ENCODE measurements around the gene CBX4.

The CBX4 gene

DNA sequence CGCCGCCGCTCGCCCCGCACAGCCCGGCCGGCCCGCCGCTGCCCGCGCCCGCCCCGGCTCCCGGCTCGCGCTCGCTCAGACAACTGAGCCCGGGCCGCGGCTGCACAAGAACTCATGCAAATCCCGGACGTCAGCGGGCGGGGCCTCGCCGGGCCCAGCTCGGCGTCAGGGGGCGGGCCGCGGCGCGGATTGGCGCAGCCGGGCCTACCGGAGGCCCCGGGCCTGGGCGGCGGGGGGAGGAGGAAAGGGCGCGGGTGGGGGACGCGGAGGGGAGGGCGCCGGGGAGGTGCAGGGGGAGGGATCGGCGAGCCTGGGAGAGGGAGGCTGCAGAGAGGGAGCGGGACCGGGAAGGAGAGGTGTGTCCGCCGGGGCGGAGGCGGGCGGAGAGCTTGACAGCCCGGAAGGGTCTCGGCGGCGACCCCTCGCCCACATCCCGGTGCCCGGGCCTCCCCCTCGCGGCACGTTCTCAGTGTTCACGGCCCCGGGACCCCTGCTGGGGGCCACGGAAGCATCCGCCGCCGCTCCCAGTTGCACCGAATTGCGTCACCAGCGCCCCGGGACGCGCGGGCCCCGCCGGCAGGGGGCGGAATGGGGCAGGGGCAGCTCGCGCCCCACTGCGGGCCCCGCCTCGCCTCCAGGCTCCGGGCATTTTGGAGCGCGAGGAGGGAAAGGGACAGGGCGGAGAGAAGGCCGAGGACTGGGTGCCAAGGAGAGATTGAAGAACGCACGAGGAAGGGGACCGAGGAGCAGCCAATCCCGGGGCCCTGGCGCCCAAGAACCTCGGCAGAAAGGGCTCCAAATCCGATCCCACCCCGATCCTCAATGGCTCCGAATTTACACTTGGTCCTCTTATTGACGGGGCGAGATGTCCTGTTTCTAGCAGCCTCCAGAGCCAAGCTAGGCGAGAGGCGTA lies at the start of gene CBX4:
CBX4 (minus strand) TSS at position 85 of the 913 bp plus-strand sequence. CDS start 189 bp downstream, outside the sequence.
- DNase-seq (ENCODE audit: low read depth in 2 of 2), result peak; percentile 77 to 86

DNA sequence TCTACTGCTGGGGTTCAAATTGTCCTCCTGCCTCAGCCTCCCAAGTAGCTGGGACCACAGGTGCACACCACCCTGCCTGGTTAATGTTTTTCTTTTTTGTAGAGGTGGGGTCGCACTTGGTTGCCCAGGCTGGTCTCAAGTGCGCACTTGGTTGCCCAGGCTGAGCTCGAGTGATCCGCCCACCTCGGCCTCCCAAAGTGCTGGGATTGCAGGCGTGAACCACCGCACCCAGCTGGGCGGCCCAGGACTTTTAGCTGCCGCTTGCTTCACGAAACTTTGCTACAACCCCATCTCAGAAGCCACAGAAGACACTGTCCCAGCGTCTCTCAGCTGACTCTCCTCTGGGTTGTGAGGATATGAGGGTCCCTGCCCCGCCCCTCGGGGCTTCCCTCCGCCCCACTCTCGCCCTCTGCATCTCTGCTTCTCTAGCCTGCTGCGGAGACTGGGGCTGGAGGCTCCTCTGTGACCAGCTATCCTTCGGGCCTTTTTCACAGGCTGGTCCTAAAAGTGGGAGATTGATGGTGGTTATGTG lies 48.8 kb upstream of the CBX4 start:
- no peak for DNase-seq (ENCODE audit: low read depth in 2 of 2)

DNA sequence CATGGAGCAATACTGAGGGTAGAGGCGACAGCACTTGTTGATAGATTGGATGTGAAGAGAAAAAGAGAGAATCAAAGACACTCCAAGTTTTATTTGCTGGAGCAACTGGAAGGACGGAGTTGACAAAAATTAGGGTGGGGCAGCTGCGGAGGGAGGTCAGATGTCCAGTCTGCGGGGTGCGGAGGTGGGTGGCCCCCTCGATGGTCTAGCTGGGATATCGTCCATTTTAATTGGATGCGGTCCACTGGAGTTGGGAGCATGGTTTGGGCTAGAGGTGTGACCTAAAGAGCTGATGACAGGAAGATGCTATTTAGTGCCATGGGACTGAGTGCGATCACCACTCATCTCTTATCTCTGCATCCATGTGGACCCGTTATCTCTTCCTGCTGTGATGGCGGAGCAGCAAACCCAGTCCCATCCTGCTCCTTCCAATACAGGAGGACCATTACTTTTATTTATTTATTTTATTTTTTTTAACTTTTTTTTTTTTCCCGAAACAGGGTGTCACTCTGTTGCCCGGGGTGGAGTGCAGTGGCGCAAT lies 48.3 kb upstream of the CBX4 start:
- DNase-seq (ENCODE audit: low read depth in 2 of 2), result no peak

DNA sequence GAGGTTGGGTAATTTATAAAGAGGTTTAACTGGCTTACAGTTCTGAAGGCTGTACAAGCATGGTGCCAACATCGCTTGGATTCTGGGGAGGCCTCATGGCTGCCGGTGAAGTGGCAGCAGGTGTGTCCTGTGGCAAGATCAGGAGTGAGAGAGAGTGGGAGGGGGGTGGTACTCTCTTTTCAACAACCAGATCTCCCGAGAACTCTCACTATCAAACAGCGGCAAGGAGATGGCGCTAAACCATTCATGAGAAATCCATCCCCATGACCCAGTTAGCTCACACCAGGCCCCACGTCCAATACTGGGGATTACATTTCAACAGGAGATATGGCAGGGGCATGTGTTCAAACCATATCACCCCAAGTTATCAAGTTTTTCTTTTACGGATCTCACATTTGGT lies 44.0 kb upstream of the CBX4 start:
- DNase-seq (ENCODE audit: low read depth in 2 of 2), result no peak

DNA sequence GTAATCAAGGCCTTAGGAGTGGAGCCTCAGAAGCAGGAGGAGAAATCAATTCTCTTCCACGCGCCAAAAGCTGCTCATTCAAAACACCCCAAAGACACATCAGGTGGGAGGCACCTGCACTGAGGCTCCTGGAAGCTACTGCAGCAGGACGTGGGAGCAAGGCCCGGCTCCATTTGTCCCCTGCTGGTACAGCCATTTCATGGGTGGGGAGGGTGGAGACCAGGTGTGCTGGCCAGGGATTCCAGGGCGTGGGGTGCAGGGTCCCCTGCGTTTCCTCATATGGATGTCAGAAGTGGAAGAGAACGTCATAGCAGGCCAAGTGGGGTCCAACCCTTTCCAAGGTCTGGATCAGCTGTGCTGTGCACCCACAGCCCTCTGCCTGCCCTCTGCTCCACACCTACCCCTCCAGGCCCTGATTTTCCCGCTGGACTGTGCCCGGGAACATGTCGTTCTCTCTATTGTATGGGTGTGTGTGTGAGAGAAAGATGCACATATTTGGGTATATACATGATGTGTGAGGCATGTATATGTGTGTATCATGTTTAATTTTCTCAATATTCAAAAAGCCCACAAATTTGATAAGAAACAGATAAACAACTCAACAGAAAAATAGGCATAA lies 39.2 kb upstream of the CBX4 start:
- no peak for DNase-seq (ENCODE audit: low read depth in 2 of 2)

DNA sequence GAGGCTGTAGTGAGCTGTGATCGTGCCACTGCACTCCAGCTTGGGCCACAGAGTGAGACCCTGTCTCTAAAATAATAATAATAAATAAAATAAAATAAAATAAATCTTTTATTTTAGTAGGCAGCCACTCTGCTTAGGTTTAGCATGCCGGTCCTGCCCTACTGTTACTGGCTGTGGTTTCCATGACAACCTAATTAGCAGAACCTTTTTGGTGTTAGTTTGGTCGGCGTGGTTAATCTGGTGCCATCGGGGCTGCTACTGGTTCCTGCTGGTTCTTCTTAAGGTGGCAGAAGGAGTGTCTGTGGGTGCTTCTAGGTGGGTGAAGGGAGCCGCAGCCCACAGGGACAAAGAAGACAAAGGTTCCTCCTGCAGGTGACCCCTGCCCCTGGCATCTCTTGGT lies 37.8 kb upstream of the CBX4 start:
- DNase-seq (ENCODE audit: low read depth in 2 of 2), result no peak

DNA sequence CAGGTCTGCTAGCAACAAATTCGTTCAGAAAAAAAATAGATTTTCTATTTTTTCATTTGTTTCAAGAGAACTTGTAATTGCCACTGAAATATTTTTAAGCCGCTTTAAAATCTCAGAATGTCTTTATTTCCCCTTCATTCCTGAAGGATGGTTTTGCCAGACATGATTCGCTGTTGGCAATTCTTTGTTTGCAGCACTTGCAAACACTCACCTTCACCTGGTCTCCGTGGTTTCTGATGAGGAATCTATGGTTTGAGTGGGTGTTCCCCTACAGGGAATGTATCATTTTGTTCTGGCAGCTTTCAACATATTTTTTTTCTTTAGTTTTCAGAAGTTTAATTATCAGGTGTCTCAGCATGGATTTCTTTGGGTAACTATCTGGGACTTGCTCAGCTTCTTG lies 36.3 kb upstream of the CBX4 start:
- DNase-seq (ENCODE audit: low read depth in 2 of 2), result no peak

DNA sequence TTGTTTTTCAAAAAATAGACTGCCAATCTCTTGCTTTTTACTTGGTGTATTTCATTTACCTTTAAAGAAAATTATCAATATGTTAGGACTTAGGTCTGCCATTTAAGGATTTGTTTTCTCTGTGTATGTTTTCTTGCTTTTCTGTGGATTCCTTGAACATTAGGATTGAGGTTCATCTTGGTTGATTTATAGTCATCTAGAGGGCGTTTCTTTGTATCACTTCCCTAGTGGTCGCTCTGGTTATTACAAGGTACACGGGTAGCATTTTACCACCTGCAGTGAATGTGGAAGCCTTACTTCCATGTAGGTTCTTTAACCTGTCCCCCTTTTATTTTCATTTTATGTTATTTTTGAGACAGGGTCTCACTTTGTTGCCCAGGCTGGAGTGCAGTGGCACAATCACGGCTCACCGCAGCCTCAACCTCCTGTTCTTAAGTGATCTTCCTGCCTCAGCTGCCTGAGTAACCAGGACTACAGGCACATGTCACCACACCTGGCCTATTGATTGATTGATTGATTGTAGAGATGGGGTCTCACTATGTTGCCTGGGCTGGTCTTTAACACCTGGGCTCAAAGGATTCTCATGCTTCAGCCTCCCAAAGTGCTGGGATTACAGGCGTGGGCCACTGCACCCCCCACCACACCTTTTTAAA lies 35.2 kb upstream of the CBX4 start:
- no peak for DNase-seq (ENCODE audit: low read depth in 2 of 2)

DNA sequence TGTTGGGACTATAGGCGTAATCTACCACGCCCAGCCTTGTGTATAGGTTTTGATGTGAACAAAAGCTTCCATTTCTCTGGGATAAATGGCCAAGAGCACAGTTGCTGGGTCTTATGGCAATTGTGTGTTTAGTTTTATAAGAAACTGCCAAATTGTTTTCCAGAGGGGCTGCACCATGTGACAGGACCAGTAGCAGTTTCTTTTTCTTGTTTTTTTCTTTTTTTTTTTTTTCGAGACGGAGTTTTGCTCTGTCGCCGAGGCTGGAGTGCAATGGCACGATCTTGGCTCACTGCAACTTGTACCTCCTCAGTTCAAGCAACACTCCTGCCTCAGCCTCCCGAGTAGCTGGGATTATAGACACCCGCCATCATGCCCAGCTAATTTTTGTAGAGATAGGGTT lies 34.3 kb upstream of the CBX4 start:
- no peak for DNase-seq (ENCODE audit: low read depth in 2 of 2)

DNA sequence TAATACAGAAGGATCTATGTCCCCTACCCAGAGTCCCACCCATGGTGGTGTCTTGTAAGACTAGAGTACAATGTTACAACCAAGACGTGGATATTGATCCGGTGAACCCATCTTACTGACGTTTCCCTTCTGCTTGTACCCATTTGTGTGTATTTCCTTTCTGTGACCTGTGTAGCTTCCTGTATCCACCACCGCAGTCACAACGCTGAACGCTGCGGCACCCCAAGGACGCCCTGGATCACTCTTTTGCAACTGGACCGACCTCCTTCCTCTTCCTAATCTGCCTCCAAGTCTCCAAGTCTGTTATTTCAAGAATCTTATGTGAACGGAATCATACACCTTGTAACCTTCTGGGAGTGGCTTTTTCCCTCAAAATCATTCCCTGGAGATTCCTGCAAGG lies 33.5 kb upstream of the CBX4 start:
- no peak for DNase-seq (ENCODE audit: low read depth in 2 of 2)

DNA sequence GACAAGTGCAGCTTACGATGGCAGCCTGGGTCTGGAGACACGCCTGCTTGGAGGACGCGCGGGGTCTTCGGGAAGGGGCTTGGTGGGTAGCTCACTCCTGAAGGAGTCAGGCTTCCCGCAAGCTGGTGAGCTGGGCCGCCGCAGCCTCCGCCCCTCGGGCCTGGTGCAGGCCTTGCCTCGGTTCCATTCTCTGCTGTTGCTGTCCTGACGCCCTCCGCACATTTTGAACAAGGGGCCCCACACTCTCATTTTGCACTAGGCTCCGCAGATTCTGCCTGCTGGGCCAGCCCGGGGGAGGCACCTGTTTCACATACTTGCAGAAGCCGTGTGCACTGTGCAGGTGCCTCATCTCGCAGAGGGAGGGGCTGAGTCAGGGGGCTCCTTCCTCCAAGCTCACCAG lies 31.9 kb upstream of the CBX4 start:
- no peak for DNase-seq (ENCODE audit: low read depth in 2 of 2)

DNA sequence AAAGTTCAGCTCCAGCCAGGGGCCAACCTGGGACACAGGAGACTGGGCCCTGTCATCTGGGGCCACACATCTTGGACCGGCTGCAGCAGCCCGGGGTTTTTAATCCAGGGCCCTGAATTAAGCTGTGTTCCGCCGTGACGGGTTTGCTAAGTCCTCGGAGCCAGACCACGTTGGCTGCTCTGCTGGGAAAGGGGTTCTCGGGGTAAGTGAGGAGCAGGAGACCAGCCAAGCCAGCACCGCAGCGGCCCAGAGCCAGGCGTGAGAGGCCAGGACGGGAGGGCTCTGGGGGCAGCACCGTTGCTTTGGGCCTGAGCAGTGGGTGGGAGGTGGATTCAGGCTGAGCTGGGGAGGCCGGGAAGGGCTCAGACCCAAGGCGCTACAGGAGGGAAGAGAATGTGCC lies 31.3 kb upstream of the CBX4 start:
- no peak for DNase-seq (ENCODE audit: low read depth in 2 of 2)

DNA sequence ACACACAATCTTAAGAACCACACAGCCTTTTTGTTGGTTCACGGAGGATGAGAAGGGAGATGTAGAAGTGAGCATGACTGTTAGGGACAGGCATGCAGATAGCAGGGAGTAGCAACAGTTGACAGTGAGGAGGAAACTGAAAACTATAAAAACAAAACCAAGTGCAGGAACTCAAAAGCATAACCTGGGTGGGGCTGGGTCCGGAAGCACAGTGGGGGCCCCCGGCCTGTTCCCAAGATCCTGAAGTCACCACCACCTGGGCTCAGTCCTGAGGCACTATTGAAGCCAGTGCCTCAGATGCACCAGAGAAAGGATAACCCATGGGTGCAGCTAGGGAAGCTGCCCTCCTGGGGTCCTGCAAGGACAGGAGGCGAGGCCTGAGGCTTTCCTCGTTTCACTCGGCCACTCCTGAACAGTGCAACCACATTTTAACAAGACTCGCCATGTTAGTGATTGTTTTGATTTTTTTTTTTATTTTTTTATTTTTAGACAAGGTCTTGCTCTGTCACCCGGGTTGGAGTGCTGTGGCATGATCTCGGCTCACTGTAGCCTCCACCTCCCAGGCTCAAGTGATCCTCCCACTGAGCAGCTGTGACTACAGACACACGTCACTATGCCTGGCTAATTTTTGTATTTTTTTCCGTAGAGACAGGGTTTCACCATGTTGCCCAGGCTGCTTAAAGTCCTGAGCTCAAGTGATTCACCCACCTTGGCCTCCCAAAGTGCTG lies 27.7 kb upstream of the CBX4 start:
- no peak for DNase-seq (ENCODE audit: low read depth in 2 of 2)

DNA sequence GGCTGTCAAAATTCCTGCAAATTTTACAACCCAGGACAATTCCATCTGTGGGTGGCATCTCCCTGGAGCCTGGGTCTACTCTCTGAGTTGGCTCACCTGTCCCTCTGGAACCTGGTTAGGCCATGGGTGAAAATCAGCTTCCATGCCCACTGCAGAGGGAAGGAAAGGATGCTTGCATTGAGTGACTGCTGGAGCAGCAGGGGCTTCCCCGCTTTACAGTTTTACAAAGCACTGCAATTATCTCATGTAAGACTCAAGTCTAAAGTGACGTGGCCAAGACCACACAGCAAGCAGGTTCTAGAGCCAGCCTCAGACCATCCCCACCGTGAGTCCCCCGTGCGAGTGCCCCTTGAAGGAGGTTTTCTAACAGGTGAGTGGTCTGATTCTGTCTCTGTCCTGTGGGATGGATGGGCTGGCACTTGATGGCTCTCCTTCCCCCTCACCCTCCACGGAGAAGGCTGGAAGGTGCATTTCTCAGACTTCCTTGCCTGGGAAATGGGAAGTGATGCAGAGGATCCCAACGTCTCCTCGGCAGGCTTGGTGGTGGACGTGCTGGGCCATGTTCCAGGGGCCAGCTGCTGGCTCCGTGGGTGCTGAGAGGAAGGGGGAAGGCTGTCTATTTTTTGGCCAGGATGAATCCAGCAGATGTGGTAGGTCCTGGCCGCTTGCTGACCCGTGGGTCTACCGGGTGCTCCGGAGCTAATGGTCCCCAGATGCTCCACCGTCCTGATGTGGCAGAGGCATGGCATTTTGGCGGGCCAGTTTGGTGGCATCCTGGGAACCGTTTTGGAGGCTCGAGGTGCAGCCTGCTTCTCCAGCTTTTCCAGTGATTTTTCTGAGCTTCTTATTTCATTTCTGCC lies 26.3 kb upstream of the CBX4 start:
- DNase-seq (ENCODE audit: low read depth in 2 of 2), result no peak

DNA sequence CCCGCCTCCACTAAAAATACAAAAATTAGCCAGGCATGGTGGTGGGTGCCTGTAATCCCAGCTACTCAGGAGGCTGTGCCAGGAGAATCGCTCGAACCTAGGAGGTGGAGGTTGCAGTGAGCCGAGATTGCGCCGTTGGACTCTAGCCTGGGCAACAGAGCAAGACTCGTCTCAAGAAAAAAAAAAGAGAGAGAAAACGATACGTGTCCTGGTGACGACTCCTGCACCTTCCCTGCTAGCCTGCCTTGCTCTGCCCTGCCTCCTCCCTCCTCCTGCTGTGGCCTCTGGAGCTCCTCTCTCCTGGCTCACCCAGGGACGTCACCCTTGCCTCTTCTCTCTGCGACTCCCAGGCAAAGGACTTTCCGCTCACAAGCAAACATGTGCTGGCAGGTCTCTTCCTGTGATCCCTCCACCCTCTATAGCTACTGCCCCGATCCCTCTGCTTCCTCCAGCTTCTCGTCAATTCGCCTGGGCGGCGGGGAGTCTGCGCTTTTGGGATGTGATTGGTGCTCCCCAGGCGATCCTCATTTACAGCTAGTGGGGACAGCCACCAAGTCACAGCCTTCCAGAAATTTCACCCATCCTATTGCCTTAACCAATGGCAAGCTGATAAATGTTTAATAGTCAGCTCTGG lies 25.5 kb upstream of the CBX4 start:
- DNase-seq (ENCODE audit: low read depth in 2 of 2), result no peak

DNA sequence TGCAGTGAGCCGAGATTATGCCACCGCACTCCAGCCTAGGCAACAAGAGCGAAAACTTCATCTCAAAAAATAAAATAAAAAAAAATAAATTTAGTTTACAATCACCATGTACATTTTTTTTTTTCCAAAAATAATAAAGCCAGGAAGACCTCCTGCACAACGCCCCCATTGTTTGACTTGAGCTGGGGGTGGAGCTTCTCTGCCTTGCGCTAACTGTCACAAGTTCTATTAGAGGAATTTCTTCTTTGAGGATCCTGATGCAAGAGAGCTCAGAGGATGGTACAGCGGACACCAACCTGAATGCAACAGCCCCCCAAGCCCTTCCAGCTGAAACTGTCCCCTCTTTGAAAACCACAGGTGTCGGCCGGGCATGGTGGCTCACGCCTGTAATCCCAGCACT lies 24.9 kb upstream of the CBX4 start:
- DNase-seq (ENCODE audit: low read depth in 2 of 2), result no peak

DNA sequence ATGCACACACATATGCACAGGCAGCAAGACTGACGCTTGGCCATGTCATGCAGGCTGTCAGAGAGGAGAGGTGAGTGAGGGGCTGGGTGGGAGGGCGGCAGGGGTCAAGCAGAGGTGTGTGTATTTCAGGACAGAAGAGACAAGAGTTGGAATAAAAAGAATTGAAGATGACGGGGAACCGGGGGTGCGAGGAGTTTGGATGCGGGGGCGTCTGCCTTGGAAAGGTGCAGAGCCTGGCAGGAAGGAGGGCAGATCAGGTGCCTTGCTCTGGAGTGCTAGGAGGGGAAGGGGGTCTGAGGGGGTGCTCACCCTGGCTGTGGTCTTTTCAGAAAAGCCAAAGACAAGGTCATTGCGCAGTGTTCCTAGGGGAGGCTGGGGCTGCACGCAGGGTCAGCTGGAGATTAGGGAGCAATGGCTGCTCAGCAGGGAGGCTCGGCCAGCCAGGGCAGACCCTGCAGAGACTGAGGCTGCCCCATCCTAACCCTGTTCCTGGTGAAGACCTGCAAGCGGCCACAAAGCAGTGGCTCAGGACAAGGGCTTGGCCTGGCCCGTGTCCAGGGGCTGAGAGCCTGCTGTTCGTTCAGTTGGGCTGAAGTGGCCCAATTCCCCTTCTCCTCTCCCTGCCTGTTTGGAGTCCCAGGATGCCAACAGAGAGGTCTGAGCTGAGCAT lies 23.7 kb upstream of the CBX4 start:
- DNase-seq (ENCODE audit: low read depth in 2 of 2), result no peak

DNA sequence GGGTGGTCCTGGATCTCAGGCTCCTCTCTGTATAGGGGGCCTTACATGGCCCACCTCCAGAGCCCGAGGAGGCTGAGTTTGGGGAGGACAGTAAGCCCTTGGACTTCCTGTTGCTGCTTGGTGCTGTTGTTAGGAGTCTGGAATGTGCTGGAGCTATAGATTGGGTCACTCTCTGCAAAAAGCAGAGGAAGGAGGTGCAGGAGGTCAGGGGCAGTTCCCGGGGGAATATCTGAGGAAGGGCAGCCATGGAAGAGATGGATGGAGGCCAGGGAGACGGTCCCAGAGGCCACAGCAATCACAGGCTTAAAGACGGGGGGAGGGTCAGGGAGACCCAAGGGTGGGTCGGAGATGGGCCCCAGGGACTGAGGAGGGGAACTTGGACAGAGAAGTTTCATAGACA lies 23.0 kb upstream of the CBX4 start:
- DNase-seq (ENCODE audit: low read depth in 2 of 2), result no peak

DNA sequence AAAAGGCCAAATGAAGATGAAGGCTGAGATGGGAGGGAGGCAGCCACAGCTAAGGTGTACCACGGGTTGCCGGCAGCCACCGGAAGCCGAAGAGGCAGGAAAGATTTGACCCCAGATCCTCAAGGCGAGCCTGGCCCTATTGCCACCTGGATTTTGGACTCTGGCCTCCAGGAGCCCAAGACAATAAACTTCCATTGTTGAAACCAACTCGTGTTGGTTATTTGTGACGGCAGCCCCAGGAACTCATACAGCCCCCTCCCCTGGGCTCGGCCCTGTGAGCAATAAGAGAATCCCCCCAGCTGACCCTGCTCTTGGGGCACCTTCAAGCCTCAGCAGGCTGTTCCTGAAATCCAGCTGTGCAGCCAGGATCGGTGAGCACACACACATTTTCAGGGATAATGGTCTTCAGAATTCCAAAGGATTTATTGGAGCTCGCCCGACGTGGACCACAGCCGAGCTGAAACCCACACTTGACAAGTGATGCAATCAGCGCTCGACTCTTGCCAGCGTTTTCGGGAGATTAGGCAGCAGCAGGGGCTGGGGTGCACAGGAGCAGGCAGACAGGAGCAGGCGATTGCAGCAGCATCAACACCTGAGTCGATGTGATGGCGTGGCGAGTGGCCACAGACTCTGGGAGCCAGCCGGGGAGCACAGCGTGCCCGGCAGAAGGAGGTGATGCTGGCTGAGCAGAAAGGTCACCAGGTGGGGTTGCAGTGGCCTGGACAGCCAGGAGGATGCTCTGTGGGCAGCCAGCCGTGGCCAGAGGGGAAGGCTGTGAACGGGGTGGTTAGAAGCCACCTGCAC lies 22.4 kb upstream of the CBX4 start:
- DNase-seq (ENCODE audit: low read depth in 2 of 2), result no peak
